GM23338 (cell line): ENCODE results near the gene SLC43A3. TPM values are rescaled to one million over a fixed set of nuclear protein-coding genes. Genes with fewer than 3 reads are reported as not detected.

Experiments
- ATAC-seq: fragments of 200-7000 bp; cut with Tn5 transposase; 3 replicates; pipeline ENCODE4 v1.9.1; 2020
- DNase-seq: peaks from one replicate; pipeline ENCODE4 v3.0.0-alpha.2; 2015; ENCODE audit warnings: low spot score
- H2AFZ ChIP-seq: fragments of 200-600 bp; sonication (generic); 2 replicates; pipeline ENCODE4 v1.8.0; 2016; ENCODE audit warnings: antibody characterized with exemption, mild to moderate bottlenecking, moderate library complexity
- H3F3A ChIP-seq: fragments of 200-600 bp; sonication (generic); replicated peaks from 2 replicates; pipeline ENCODE4 v1.8.0; 2017; ENCODE audit warnings: antibody characterized with exemption, mixed run types, low read depth
- H3K27ac ChIP-seq: fragments of 200-600 bp; sonication (generic); 2 replicates; pipeline ENCODE4 v1.6.1; 2016; ENCODE audit warnings: low read depth
- H3K27me3 ChIP-seq: fragments of 200-600 bp; sonication (generic); 2 replicates; pipeline ENCODE4 v1.8.0; 2016; ENCODE audit warnings: mild to moderate bottlenecking, mixed run types, moderate library complexity; ENCODE audit not compliant: insufficient read depth
- H3K36me3 ChIP-seq: fragments of 200-600 bp; sonication (generic); 2 replicates; pipeline ENCODE4 v1.8.0; 2016; ENCODE audit warnings: mild to moderate bottlenecking; ENCODE audit not compliant: insufficient read depth
- H3K4me1 ChIP-seq: fragments of 200-600 bp; sonication (generic); 2 replicates; pipeline ENCODE4 v1.8.0; 2016; ENCODE audit warnings: mild to moderate bottlenecking, moderate library complexity; ENCODE audit not compliant: insufficient read depth
- H3K4me2 ChIP-seq: fragments of 200-600 bp; sonication (generic); 2 replicates; pipeline ENCODE4 v1.7.1; 2017; ENCODE audit warnings: mixed run types
- H3K4me3 ChIP-seq: fragments of 200-600 bp; sonication (generic); 2 replicates; pipeline ENCODE4 v1.6.1; 2016; ENCODE audit warnings: mixed run types
- H3K79me2 ChIP-seq: fragments of 200-600 bp; sonication (generic); replicated peaks from 2 replicates; pipeline ENCODE4 v1.8.0; 2017; ENCODE audit warnings: mild to moderate bottlenecking; ENCODE audit not compliant: insufficient read depth
- H3K9me2 ChIP-seq: fragments of 200-600 bp; sonication (generic); 2 replicates; pipeline ENCODE4 v1.8.0; 2017; ENCODE audit not compliant: insufficient read depth
- H4K20me1 ChIP-seq: fragments of 200-600 bp; sonication (generic); replicated peaks from 2 replicates; pipeline ENCODE4 v1.8.0; 2017; ENCODE audit warnings: mild to moderate bottlenecking; ENCODE audit not compliant: insufficient read depth
- H3K27ac Mint-ChIP-seq: 2 replicates; pipeline ENCODE4 v1.8.0; 2020; ENCODE audit warnings: inconsistent platforms, mild to moderate bottlenecking, moderate library complexity, mixed read lengths
- H3K27me3 Mint-ChIP-seq: 3 replicates; pipeline ENCODE4 v1.8.0; 2022; ENCODE audit warnings: low read depth, mild to moderate bottlenecking, moderate library complexity, mixed read lengths, inconsistent platforms; ENCODE audit not compliant: insufficient read depth, poor library complexity
- H3K36me3 Mint-ChIP-seq: 3 replicates; pipeline ENCODE4 v1.8.0; 2021; ENCODE audit warnings: low read depth, mild to moderate bottlenecking, inconsistent platforms, moderate library complexity, mixed read lengths
- H3K4me1 Mint-ChIP-seq: 3 replicates; pipeline ENCODE4 v1.8.0; 2020; ENCODE audit warnings: mild to moderate bottlenecking, inconsistent platforms, mixed read lengths
- H3K4me3 Mint-ChIP-seq: 3 replicates; pipeline ENCODE4 v1.8.0; 2021; ENCODE audit warnings: moderate library complexity, mild to moderate bottlenecking, inconsistent platforms, mixed read lengths
- H3K9me3 Mint-ChIP-seq: 3 replicates; pipeline ENCODE4 v1.8.0; 2020; ENCODE audit warnings: moderate library complexity, mild to moderate bottlenecking, inconsistent platforms, mixed read lengths
- CREB1 ChIP-seq: fragments of 250-450 bp; sonication (Bioruptor Pico); IDR thresholded peaks from 2 replicates; pipeline ENCODE4 v1.5.0; 2020; ENCODE audit warnings: low read depth, mild to moderate bottlenecking, moderate library complexity
- CTCF ChIP-seq, 2 experiments: fragments of 200-600 bp in 1 of 2; sonication (generic) in 1 of 2; conservative IDR thresholded peaks; 2 replicates each; pipeline versions ENCODE4 v1.5.1 to v1.6.1; 2016 to 2017; ENCODE audit warnings: antibody characterized with exemption in 2 of 2, low read depth in 2 of 2, mild to moderate bottlenecking in 2 of 2, moderate library complexity in 1 of 2
- EZH2phosphoT487 ChIP-seq: fragments of 200-600 bp; sonication (generic); IDR thresholded peaks from one replicate; pipeline ENCODE4 v1.8.1; 2018; ENCODE audit warnings: antibody characterized with exemption; ENCODE audit not compliant: unreplicated experiment
- REST ChIP-seq: IDR thresholded peaks from one replicate; pipeline ENCODE4 v1.6.1; 2018; ENCODE audit warnings: antibody characterized with exemption; ENCODE audit not compliant: unreplicated experiment
- polyA plus RNA-seq: library from polyadenylated mRNA; unstranded; fragments of >200 nt; fragmentation: Nextera tagmentation; extraction: Ambion mirVana; gene quantifications from 2 replicates; pipeline ENCODE4 v1.2.1, GENCODE V29; 2016
- total RNA-seq: library from RNA; depleted of rRNA; stranded (reverse); fragments of >200 nt; shearing (Covaris generic); gene quantifications from 2 replicates; pipeline ENCODE4 v1.2.3, GENCODE V29; 2014
- TF ChIP-seq, protein P1 (sequence below): IDR thresholded peaks from 2 replicates; pipeline ENCODE4 v1.6.1; 2016; ENCODE audit warnings: antibody characterized with exemption

Gene SLC43A3
- total and polyA plus RNA-seq, 2 experiments from 2014 or later, result 14.3 to 24.8 TPM

DNA sequence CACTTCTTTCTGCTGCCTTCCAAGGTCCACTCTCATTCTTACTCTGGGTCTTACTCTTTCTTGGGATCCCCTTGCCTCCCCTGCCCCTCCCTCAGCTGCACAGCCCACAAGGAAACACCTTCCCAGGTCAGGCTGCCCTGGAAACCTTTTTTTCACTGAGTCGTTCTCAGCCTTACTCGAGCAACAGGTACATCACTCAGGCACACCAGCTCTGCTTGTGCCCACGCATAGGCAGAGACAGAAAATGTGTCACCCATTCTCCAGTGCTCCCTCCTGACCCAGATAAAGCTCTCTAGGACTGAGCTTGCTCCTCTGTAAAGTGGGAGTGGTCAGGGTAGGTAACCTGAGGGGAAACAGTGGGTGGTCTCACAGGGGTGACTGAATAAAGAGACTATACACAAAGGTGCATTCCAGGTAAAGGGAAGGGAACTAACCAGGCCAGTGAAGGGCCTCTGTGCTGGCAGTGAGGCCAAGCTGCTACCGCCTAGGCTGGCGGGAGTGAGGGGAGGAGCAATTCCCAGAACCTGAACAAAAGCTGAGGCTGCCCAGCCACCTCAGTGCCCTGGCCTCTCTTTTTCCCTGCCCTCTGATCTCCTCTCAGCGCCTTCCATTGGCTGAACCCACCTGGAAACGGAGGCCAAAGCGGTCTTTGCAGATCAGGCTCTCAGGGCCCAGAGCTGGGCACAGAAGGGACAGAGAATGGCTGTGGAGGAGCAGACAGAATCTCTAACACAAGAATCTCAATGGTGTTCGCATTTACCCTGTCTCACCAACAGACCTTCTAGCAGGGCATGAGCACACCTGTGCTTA is 61.9 kb downstream of the SLC43A3 start (continued):
- TF ChIP-seq CTCF (conservative IDR thresholded peaks at IDR 0.05; ENCODE audit: low read depth in 2 of 2) (no peak), CREB1 (CRISPR knock-in tag) (no peak), EZH2phosphoT487 (no peak)
- TF ChIP-seq, protein P1, sequence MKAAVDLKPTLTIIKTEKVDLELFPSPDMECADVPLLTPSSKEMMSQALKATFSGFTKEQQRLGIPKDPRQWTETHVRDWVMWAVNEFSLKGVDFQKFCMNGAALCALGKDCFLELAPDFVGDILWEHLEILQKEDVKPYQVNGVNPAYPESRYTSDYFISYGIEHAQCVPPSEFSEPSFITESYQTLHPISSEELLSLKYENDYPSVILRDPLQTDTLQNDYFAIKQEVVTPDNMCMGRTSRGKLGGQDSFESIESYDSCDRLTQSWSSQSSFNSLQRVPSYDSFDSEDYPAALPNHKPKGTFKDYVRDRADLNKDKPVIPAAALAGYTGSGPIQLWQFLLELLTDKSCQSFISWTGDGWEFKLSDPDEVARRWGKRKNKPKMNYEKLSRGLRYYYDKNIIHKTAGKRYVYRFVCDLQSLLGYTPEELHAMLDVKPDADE, result no peak

- H3K27ac Mint-ChIP-seq, result no peak overlapping the region
- H3K27me3 Mint-ChIP-seq, result peaks cover 2% of the 10 kb centered on the region
- H3K4me3 Mint-ChIP-seq, result no peak overlapping the region
- Histone ChIP-seq H3K27ac (no peak overlapping the region), H3K4me2 (no peak overlapping the region), H3K4me1 (peaks cover 15% of the 10 kb centered on the region), H3K4me3 (no peak overlapping the region), H3K27me3 (no peaks in the 10 kb centered on the region), H2AFZ (no peak overlapping the region), H4K20me1 (no peaks in the 10 kb centered on the region), H3F3A (0 out of 2 replicates have a peak, but pooled peaks cover 3% of the 10 kb centered on the region), H3K9me2 (no peaks in the 10 kb centered on the region), H3K79me2 (no peaks in the 10 kb centered on the region), H3K36me3 (no peaks in the 10 kb centered on the region)
- no peak for ATAC-seq
- no peak for DNase-seq
- peaks cover 27% of the 10 kb centered on the region for H3K4me1 Mint-ChIP-seq
- no peaks in the 10 kb centered on the region for H3K36me3 Mint-ChIP-seq
- H3K9me3 Mint-ChIP-seq, result no peaks in the 10 kb centered on the region
- TF ChIP-seq REST (no peak), CTCF (conservative IDR thresholded peaks at IDR 0.05; ENCODE audit: low read depth in 2 of 2) (no peak)
- TF ChIP-seq, protein P1, result no peak
Measured at GRCh38 chr11:57363131-57364080, 63.5 kb downstream of the SLC43A3 start.
